Skeletal muscle satellite cell (primary cell): ENCODE data around the gene FAP.

ENCODE experiments used
- H3K27me3 ChIP-seq: 2 replicates; pipeline ENCODE4 v1.7.0; 2013; ENCODE audit warnings: low read length; ENCODE audit not compliant: control insufficient read depth, insufficient read depth
- H3K36me3 ChIP-seq: 2 replicates; pipeline ENCODE4 v1.7.0; 2013; ENCODE audit warnings: mild to moderate bottlenecking, control low read depth, low read length; ENCODE audit not compliant: insufficient read depth
- H3K4me1 ChIP-seq: 2 replicates; pipeline ENCODE4 v1.7.0; 2013; ENCODE audit warnings: low read length; ENCODE audit not compliant: control insufficient read depth, insufficient read depth
- H3K4me2 ChIP-seq: 2 replicates; pipeline ENCODE4 v1.7.0; 2013; ENCODE audit warnings: mild to moderate bottlenecking, low read length
- H3K4me3 ChIP-seq: 2 replicates; pipeline ENCODE4 v1.7.0; 2013; ENCODE audit warnings: low read length
- H3K9ac ChIP-seq: 2 replicates; pipeline ENCODE4 v1.7.0; 2013; ENCODE audit warnings: mild to moderate bottlenecking, low read depth, low read length, moderate library complexity
- H3K9me3 ChIP-seq: replicated peaks from 2 replicates; pipeline ENCODE4 v1.7.0; 2013; ENCODE audit warnings: mild to moderate bottlenecking, control low read depth, low read length

The FAP gene

DNA sequence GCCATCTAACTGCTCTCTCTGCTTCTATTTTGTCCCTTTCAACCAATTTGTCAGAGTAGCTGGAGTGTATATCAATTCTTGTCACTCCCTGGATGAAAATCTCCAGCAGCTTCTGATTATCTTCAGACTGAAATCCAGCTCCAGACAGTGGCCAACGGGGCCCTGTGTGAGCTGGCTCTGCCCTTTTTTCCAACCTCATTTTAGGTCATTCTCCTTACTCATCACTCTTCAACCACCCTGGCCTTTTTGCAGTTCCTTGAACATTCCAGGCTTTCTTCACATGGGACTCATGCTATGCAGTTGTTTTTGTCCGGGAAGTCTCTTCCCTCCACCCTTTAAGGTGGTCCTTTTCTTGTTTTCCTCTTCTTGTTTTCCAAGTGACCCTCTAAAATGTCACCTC is 15.4 kb upstream of the FAP start:
- Histone ChIP-seq H3K9ac (peak overlapping the region; percentile 21), H3K4me1 (peaks cover 52% of the 10 kb centered on the region), H3K27me3 (no peaks in the 10 kb centered on the region), H3K9me3 (no peaks in the 10 kb centered on the region), H3K4me2 (no peak overlapping the region), H3K36me3 (no peaks in the 10 kb centered on the region), H3K4me3 (no peak overlapping the region)

DNA sequence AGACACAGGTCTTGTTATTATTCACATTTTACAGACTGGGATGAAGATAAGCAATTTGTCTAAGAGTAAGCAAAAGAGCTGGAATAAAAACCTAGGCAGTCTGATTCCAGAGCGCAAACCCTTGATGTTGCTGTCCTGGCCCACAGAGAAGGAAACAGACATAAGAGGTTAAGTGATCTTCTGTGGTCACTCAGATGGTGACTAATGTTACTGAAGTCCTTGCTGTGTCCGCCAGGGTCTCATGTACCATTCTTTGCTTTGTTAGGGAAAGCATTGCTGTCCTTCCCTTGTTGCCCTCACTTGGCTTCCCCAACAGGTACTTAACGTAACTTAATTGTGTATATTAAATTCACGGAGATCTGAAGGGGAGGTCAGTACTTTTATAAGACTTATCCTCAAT is 14.9 kb upstream of the FAP start:
- Histone ChIP-seq H3K36me3 (no peaks in the 10 kb centered on the region), H3K4me1 (peaks cover 52% of the 10 kb centered on the region), H3K9me3 (no peaks in the 10 kb centered on the region), H3K27me3 (no peaks in the 10 kb centered on the region), H3K4me2 (no peak overlapping the region), H3K4me3 (no peak overlapping the region), H3K9ac (peak overlapping the region; percentile 21)

DNA sequence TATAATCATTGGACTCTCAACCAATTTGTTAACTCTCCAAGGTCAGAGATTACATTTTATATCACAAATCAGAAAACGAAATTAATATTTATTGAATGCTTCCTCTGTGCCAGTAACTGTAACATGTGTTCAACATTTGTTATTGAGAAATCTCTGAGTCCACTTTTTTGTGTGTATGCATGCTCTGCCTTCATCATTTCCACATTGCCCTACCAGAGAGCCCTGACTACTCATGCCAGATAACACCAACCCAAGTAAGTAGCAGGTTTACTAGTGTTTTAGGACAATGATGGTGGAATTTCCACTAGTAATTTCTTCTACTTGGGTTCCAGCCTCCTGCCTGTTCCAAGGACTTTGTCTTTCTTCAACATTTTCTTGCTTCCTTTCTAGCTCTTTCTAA is 14.2 kb upstream of the FAP start:
- H3K4me1 ChIP-seq: peaks cover 52% of the 10 kb centered on the region
- no peak overlapping the region for H3K9ac ChIP-seq
- H3K4me2 ChIP-seq: no peak overlapping the region
- H3K4me3 ChIP-seq: no peak overlapping the region
- H3K9me3 ChIP-seq: no peaks in the 10 kb centered on the region
- no peaks in the 10 kb centered on the region for H3K36me3 ChIP-seq
- no peaks in the 10 kb centered on the region for H3K27me3 ChIP-seq

DNA sequence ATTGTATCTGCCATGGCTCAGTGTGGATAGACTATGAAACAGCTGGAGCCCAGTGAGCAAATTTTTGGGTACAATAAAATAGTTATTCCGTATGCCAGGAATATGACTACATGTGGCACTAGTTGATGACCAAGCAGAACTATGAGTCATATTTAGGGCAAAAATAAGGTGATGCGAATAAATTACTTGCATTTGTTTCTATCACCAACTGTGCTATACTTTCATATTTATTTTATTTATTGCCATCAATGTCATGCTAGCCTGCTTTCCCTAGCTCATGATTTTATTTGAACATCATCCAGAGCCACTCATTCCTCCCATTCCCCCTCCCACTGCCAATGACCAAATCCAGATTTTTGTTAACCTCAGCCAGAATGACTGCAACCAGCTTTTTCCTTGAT is 13.3 kb upstream of the FAP start:
- Histone ChIP-seq H3K4me2 (peak overlapping the region; percentile 17), H3K4me1 (peaks cover 46% of the 10 kb centered on the region), H3K9ac (no peak overlapping the region), H3K36me3 (no peaks in the 10 kb centered on the region), H3K9me3 (no peaks in the 10 kb centered on the region), H3K27me3 (no peaks in the 10 kb centered on the region), H3K4me3 (no peak overlapping the region)

DNA sequence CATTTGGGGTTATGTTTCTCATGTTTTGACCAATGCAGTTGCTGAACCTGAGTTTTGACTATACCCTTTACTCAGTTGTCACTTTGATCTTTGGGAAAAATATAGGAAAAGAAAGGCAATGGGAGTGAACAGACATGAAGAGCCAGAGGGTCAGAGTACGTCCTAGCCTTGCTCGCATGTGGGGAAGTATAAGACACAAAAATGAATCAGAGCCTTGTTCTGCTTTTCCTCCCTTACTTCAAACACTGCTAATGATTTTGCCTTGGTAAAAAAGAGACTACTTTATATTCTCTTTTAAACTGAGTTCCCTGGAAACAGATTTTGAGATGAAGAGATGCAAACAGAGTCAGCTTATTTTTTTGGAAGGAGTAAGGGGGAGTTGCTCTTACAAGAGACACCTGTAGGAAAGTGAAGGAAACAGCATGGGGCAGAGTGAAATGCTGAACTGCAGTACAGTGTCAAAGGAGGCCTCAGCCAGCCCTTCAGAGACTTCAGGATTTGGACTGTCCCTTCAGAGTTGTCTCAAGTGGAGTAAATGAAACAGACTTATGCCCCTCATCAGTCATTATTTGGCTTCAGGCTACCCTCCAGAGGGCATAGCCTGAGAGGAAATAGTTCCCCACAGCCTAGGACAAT is 11.1 kb upstream of the FAP start:
- Histone ChIP-seq H3K36me3 (no peaks in the 10 kb centered on the region), H3K27me3 (no peaks in the 10 kb centered on the region), H3K9me3 (no peaks in the 10 kb centered on the region), H3K9ac (no peak overlapping the region), H3K4me3 (no peak overlapping the region), H3K4me2 (no peak overlapping the region), H3K4me1 (peaks cover 33% of the 10 kb centered on the region)

DNA sequence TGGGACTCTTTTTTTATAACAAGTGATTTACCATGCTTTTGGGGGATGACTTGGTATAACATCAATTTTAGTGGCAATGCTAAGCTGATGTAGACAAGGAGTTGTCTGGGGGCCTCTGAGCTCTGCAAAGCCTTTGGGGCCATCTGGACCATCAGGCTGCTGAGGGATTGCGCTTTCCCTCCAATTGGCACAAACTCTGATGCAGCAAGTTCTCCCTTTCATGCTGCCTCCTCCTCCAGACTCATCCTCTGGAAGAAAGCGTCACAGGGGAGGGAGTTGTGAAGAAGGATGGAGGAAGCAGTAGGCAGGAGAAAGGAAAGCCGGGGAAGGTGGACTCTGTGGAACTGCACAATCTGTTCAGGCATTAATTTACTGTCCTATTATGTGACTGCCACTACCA is 10.2 kb upstream of the FAP start:
- H3K4me3 ChIP-seq: no peak overlapping the region
- H3K36me3 ChIP-seq: no peaks in the 10 kb centered on the region
- H3K9me3 ChIP-seq: no peaks in the 10 kb centered on the region
- H3K4me1 ChIP-seq: peaks cover 24% of the 10 kb centered on the region
- no peaks in the 10 kb centered on the region for H3K27me3 ChIP-seq
- H3K9ac ChIP-seq: no peak overlapping the region
- no peak overlapping the region for H3K4me2 ChIP-seq

DNA sequence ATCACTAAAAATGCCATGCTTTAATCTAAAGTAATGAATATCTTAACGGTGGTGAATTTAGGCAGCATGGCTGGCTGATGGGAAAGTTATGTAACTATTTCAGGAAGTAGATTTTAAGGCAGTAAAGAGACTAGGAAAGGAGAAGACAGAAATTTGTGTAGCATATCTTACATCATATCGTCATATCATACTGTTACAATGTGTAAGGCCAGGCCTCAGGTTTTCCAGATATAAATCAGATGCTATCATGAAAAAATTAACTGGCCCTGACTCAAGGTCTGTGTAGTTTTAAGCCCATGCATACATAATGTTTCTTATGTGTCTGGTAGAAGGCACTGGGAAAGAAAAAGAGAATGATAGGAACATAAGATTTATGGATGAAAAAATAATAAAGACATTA is 8.9 kb upstream of the FAP start:
- H3K4me2 ChIP-seq: no peak overlapping the region
- H3K36me3 ChIP-seq: no peaks in the 10 kb centered on the region
- no peaks in the 10 kb centered on the region for H3K27me3 ChIP-seq
- H3K9ac ChIP-seq: no peak overlapping the region
- no peak overlapping the region for H3K4me3 ChIP-seq
- H3K9me3 ChIP-seq: no peaks in the 10 kb centered on the region
- peaks cover 11% of the 10 kb centered on the region for H3K4me1 ChIP-seq

DNA sequence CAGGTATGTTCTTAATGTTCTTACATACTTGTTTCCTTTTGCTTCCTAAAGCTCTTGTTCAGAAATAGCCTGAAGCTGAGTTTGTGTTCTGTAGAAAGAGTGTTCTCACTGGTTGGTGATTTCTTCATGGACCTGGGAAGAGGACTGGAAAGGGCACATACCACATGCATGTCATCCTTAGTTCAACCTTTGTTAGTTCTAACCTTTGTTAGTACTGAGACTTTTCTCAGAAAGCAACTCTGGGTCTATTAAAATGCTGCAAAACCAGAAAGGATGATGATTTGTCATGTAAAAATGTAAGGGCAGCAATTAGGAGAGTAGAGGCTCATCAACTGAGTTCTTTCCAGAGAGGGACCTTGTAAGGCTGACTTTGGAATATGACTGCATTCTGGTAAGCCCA is 2.5 kb upstream of the FAP start:
- H3K4me3 ChIP-seq: no peak overlapping the region
- no peaks in the 10 kb centered on the region for H3K27me3 ChIP-seq

DNA sequence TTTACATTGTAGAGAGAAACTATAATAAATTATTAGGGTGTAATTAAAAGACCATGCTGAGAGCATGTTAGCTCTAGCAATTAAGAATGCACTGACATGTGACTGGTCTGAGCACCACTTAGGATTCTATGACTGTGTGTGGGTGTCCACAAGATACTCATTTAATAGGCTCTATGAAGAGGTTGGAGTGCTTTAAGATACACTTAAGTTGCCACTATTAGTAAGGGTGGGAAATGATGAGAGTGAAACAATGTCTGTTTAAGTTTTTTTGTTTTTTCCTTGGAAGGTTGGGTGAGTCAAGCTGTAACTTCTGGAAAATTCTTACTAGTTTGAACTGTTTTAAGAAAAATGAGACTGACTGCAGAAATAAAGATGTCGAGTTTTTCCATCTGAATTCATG is 1.8 kb upstream of the FAP start:
- peak overlapping the region; percentile 83 for H3K4me2 ChIP-seq
- H3K9me3 ChIP-seq: no peaks in the 10 kb centered on the region
- H3K36me3 ChIP-seq: peaks cover 9% of the 10 kb centered on the region
- peaks cover 43% of the 10 kb centered on the region for H3K4me1 ChIP-seq
- H3K9ac ChIP-seq: peak overlapping the region; percentile 65
- H3K27me3 ChIP-seq: no peaks in the 10 kb centered on the region
- no peak overlapping the region for H3K4me3 ChIP-seq

More for the DNA sequence above, 2.5 kb upstream of the FAP start:
- H3K4me1 ChIP-seq: peaks cover 36% of the 10 kb centered on the region
- no peaks in the 10 kb centered on the region for H3K9me3 ChIP-seq
- H3K36me3 ChIP-seq: peaks cover 1% of the 10 kb centered on the region
- peak overlapping the region; percentile 83 for H3K4me2 ChIP-seq
- peak overlapping the region; percentile 65 for H3K9ac ChIP-seq

DNA sequence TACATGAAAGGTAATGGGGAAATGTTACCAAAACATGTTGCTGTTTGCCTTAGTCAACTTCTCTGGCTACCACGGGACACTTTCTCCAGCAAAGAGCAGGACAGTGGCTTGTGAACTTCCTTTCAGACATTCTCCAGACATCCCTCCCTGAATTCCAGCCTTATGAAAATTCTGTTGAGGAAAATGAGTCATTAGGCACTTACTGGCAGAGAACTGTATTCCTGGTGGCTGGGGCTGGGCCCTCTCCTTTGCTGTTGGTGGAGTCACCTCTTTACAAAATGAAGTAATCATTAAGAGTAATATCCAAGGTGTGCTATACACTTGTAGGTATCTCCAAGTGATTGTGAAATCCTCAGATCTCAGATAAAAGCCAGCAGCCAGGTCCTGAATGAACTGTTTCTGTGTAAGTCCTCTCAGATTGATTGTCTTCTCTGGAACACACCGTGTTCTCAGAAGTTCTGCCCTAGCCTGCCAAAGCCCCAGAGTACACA is 1.3 kb upstream of the FAP start:
- Histone ChIP-seq H3K27me3 (no peaks in the 10 kb centered on the region), H3K9me3 (no peaks in the 10 kb centered on the region), H3K36me3 (peaks cover 13% of the 10 kb centered on the region), H3K4me2 (peak overlapping the region; percentile 83), H3K9ac (peak overlapping the region; percentile 95), H3K4me3 (peak overlapping the region; percentile 3), H3K4me1 (peaks cover 48% of the 10 kb centered on the region)

DNA sequence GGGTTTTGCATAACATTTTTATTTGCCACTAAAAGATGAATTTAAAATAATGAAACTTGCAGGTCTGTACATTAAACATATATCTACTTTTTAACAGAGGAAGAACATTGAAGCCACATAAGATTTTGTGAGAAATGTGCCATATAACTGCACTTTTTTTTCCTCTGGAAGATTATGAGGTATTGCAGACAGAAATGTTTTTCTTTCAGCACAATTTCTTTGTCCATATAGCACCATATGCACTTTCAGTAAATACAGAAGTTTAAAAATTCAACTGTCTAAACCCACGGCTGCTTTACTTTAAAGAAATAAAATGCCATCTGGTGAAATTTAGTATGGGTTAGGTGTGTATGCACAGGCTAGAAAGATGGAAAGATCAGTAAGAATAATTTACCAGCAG is 470 bp upstream of the FAP start:
- Histone ChIP-seq H3K36me3 (peaks cover 20% of the 10 kb centered on the region), H3K27me3 (no peaks in the 10 kb centered on the region), H3K4me2 (peak overlapping the region; percentile 83), H3K9me3 (no peaks in the 10 kb centered on the region), H3K4me3 (peak overlapping the region; percentile 73), H3K4me1 (peaks cover 54% of the 10 kb centered on the region), H3K9ac (peak overlapping the region; percentile 95)

DNA sequence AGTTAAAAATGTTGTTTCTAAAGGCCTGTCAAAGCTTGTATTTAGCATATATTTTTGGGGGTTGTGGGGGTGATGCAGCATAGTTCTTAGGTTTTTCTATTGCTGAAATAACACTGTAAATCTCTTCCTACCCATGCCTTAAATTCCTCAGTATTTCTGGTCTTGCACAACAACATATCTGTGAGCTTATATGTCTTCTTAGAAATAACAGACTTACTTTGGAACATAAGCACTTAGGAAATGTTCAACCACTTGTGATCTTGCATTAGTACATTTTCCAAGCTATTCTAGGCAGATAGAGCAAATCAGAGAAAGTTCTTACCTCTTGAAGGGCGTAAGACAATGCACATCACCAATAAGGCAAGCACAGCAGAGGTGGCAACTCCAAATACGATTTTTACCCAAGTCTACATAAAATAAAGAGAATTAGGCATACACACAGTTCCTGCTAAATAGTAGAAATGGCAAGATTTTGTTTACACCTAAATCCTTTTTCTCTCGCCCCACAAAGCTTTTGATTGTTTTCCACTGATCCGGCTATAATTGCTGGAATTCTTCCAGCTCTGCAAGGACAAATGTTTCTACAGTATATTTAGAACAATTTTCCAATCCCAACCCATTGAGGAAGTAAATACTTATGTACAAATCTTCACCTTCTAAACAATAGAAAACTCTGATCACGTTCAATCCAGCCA is 512 bp downstream of the FAP start:
- no peaks in the 10 kb centered on the region for H3K27me3 ChIP-seq
- peaks cover 54% of the 10 kb centered on the region for H3K4me1 ChIP-seq
- H3K36me3 ChIP-seq: peaks cover 28% of the 10 kb centered on the region
- peak overlapping the region; percentile 95 for H3K9ac ChIP-seq
- peak overlapping the region; percentile 83 for H3K4me2 ChIP-seq
- H3K9me3 ChIP-seq: no peaks in the 10 kb centered on the region
- H3K4me3 ChIP-seq: peak overlapping the region; percentile 73
